Aorta (tissue), 5 donors: Measurements from ENCODE around the gene UCN3. TPM values are rescaled to one million over a fixed set of nuclear protein-coding genes. Genes with fewer than 3 reads are reported as not detected.

Experiments used
- ATAC-seq: fragments of 200-7000 bp; cut with Tn5 transposase; one replicate; pipeline ENCODE4 v1.9.1; 2022; ENCODE audit warnings: moderate library complexity; ENCODE audit not compliant: low FRiP score
- DNase-seq, 2 donors: peaks; one replicate each; pipeline ENCODE4 v3.0.0-alpha.2; 2020
- H3K27ac ChIP-seq, 2 donors: one replicate each; pipeline ENCODE4 v1.5.1; 2013; ENCODE audit warnings: low read length in 2 of 2, mild to moderate bottlenecking in 2 of 2, moderate library complexity in 2 of 2, control low read depth in 1 of 2, inconsistent platforms in 1 of 2, low read depth in 1 of 2
- H3K27me3 ChIP-seq, 2 donors: one replicate each; pipeline ENCODE4 v1.6.1; 2013; ENCODE audit warnings: control low read depth in 1 of 2, low read length in 1 of 2, mild to moderate bottlenecking in 1 of 2, moderate library complexity in 1 of 2; ENCODE audit not compliant: insufficient read depth in 2 of 2, control insufficient read depth in 1 of 2
- H3K36me3 ChIP-seq, 2 donors: one replicate each; pipeline ENCODE4 v1.6.1; 2013; ENCODE audit warnings: control low read depth in 1 of 2, low read length in 1 of 2, mild to moderate bottlenecking in 1 of 2; ENCODE audit not compliant: insufficient read depth in 2 of 2, control insufficient read depth in 1 of 2
- H3K4me1 ChIP-seq, 2 donors: one replicate each; pipeline ENCODE4 v1.6.1; 2013; ENCODE audit warnings: low read length in 2 of 2, control low read depth in 1 of 2, mild to moderate bottlenecking in 1 of 2, moderate library complexity in 1 of 2; ENCODE audit not compliant: insufficient read depth in 2 of 2, control insufficient read depth in 1 of 2
- H3K4me3 ChIP-seq, 2 donors: one replicate each; pipeline ENCODE4 v1.5.1; 2013; ENCODE audit warnings: low read length in 2 of 2, control low read depth in 1 of 2, mild to moderate bottlenecking in 1 of 2
- H3K9me3 ChIP-seq: one replicate; pipeline ENCODE4 v1.6.1; 2013; ENCODE audit warnings: mild to moderate bottlenecking, low read length; ENCODE audit not compliant: control insufficient read depth
- WGBS, 2 donors: extraction: QIAGEN DNeasy Blood & Tissue Kit; methylation state at CpG; one replicate each; pipeline ENCODE4 v1.1.7; 2013; 5-methylcytosine and 5-hydroxymethylcytosine counted together
- intact Hi-C, 2 donors: fragments of 100-400 bp; cut with DNase I; formaldehyde crosslinking; loops; one replicate each; pipeline versions ENCODE4 v1.14.2 to v1.15.0; 2022
- long read RNA-seq, 2 donors: library from polyadenylated mRNA; unstranded; transcript quantifications; one replicate each; pipeline ENCODE4 v2.0.0, GENCODE V29; 2020 to 2021
- polyA plus RNA-seq, 2 donors: library from polyadenylated mRNA; stranded (reverse); fragments of 200-250 nt; gene quantifications; one replicate each; pipeline ENCODE4 v1.2.3, GENCODE V29; 2013
- total RNA-seq, 2 donors: library from RNA; stranded (reverse); fragmentation: NEBNext Ultra II Directional; extraction: Animal tissue kit (Norgen Biotek cat#: 25700); gene quantifications; one replicate each; pipeline ENCODE4 v1.2.1, GENCODE V29; 2021
- donor health status: healthy with polysubstance abuse.
- donor health status: Bipolar disorder and iron deficiency.
- donor health status: DM: no; HTN: no; CAD: no.
- donor health status: DM: no; HTN: no; CAD: no.
- donor health status: DM: yes; HTN: yes; CAD: no.

Gene UCN3, protein sequence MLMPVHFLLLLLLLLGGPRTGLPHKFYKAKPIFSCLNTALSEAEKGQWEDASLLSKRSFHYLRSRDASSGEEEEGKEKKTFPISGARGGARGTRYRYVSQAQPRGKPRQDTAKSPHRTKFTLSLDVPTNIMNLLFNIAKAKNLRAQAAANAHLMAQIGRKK
- total RNA-seq: not detected
- under 1 TPM in 1 of 2 donors, not detected in 1; 0.75 TPM for polyA plus RNA-seq
- long read RNA-seq, donor 1: 0 reads
- long read RNA-seq, donor 2: 0 reads

DNA sequence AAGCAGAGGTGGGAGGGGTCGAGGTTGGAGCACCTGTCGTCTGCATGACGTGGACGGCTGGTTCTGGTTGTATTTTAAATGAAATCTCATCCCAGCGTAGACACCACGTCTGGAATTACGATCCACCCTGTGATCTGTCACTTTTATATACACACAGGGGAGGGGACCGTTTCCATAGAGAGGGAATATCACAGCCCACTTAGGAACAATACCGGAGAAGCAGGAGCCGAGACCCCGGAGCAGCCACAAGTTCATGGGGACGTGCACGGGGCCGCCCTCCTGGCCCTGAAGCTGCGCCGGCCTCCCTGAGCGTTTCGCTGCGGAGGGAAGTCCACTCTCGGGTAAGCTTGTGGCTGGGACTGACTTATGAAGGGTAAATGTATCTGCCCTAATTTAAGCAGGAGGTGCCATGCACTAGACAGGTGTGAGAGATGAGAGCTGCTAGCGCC lies at the start of gene UCN3:
UCN3 (plus strand) TSS at position 77 of the 449 bp plus-strand sequence. CDS start 8,755 bp downstream, outside the sequence.
- DNase-seq (no peak), ATAC-seq (no peak)
- H3K27me3 ChIP-seq: no peaks in the 10 kb centered on the region
- H3K4me1 ChIP-seq: no peaks in the 10 kb centered on the region
- no peak within 1 kb of the TSS for H3K4me3 ChIP-seq
- no peaks in the 10 kb centered on the region for H3K9me3 ChIP-seq
- no peak within 1 kb of the TSS for H3K27ac ChIP-seq
- 65 to 69% methylated on average over 21 of the region's 21 CpGs for WGBS, 2 donors
- H3K36me3 ChIP-seq: no peaks in the 10 kb centered on the region
- intact Hi-C loops: no loop called here

DNA sequence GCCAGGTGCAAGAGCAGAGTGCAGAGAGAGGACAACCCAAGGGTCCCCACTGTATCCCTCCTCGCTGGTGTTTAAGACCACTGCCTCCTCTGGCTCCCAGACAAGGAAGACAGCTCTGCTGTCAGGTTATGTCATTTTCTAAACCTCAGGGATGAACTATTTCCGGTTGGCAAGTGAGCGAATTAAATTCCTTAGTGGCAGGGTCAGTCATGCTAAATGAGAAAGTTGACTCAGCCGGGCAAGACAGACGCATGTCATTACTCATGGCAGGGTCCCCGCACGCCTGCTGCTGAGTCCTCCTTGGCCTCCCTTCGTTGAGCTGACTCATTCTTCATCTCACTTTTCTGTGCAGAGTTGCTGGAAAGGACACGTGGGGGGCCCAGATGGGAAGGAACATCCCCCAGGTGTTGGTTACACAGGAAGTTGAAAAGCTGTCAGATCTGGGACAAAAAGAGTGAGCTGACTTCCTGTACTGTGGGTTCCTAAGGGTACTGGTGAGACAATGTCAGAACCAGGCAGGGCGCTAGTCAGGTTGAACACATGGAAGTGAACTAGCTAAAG lies 47.1 kb upstream of the UCN3 start:
- Histone ChIP-seq H3K4me1 (no peaks in the 10 kb centered on the region), H3K9me3 (no peaks in the 10 kb centered on the region), H3K36me3 (no peaks in the 10 kb centered on the region), H3K4me3 (no peak overlapping the region), H3K27me3 (no peaks in the 10 kb centered on the region), H3K27ac (no peak overlapping the region)
- WGBS, 2 donors: 45 to 48% methylated on average over 10 of the region's 10 CpGs
- intact Hi-C loops: no loop called here
- ATAC-seq (no peak), DNase-seq (no peak)

DNA sequence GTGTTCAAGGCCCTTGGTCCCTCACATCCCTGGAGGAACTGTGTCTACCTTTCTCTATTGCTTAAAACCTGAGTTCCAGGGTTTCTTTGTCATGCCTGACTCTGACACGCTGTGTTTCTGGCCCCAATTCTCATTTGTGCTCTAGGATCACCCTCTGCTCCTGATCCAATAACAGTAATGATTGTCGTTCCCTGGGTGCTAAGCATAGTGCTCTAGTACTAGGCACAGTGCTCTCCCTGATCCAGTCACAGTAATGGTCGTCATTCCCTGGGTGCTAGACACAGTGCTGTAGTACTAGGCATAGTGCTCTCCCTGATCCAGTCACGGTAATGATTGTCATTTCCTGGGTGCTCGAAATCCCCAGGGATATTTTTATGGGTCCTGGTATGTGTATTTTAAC lies 46.6 kb upstream of the UCN3 start:
- Histone ChIP-seq H3K36me3 (no peaks in the 10 kb centered on the region), H3K4me3 (no peak overlapping the region), H3K27ac (no peak overlapping the region), H3K4me1 (no peaks in the 10 kb centered on the region), H3K27me3 (no peaks in the 10 kb centered on the region), H3K9me3 (no peaks in the 10 kb centered on the region)
- ATAC-seq (no peak), DNase-seq (no peak)
- 83 to 87% methylated on average over 5 of the region's 5 CpGs for WGBS, 2 donors
- intact Hi-C loops: no loop called here

DNA sequence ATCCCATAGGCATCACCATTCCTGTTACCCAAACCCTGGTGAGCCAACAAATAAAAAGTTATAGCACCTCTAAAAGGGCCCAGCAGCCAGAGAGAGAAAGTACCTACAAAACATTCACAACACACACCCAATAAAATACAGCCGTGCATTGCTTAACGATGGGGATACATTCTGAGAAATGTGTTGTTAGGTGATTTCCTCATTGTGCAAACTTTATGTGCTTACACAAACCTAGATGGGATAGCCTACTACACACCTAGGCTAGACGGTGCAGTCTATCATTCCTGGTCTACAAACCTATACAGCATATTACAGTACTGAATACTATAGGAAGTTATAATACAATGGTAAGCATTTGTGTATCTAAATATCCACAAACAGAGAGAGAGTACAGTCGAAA lies 44.9 kb upstream of the UCN3 start:
- H3K4me3 ChIP-seq: no peak overlapping the region
- ATAC-seq (no peak), DNase-seq (no peak)
- no peak overlapping the region for H3K27ac ChIP-seq
- WGBS, 2 donors: 77 to 92% methylated on average over 4 of the region's 4 CpGs
- intact Hi-C loops: no loop called here
- H3K9me3 ChIP-seq: no peaks in the 10 kb centered on the region
- H3K27me3 ChIP-seq: no peaks in the 10 kb centered on the region
- H3K4me1 ChIP-seq: no peaks in the 10 kb centered on the region
- no peaks in the 10 kb centered on the region for H3K36me3 ChIP-seq

DNA sequence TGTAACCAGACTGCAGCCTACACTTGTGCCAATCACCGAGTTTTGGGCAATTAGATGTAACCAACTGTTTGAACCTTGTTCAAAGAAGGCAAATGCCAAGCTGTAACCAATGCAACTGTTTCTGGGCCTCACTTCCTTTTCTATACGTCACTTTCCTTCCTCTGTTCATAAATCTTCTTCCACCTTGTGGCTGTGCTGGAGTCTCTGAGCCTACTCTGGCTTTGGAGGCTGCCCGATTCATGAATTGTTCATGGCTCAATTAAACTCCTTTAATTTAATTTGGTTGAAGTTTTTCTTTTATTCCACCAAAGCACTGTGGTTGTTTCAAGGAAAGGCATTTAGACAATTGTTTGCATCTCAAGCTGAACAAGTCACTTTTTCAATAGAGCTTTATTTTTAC lies 43.5 kb upstream of the UCN3 start:
- Histone ChIP-seq H3K4me1 (no peaks in the 10 kb centered on the region), H3K27me3 (no peaks in the 10 kb centered on the region), H3K4me3 (no peak overlapping the region), H3K36me3 (no peaks in the 10 kb centered on the region), H3K9me3 (peaks cover 2% of the 10 kb centered on the region), H3K27ac (no peak overlapping the region)
- intact Hi-C loops: no loop called here
- DNase-seq (no peak), ATAC-seq (no peak)
- 72 to 74% methylated on average over 3 of the region's 3 CpGs for WGBS, 2 donors

DNA sequence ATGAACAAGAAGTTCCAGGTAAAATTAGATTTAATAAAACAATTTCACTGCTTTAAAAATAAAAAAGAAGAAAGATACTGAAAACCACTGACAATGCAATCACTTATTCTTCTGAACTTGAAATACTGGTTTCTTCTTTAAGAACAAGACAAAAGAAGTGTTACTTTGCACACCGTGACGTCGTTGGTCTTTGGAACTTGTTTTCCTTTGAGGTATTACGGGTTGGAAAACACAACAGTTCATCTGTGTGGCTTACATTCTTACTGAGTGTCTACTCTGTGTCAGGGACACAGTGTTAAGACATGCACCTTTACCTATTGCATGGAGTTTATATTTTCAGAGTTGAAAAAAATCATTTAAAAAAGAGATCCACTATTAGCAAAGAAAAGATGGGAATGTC lies 41.3 kb upstream of the UCN3 start:
- 55 to 65% methylated on average over 4 of the region's 4 CpGs for WGBS, 2 donors
- DNase-seq: no peak
- H3K9me3 ChIP-seq: peaks cover 2% of the 10 kb centered on the region
- no peaks in the 10 kb centered on the region for H3K36me3 ChIP-seq
- no peaks in the 10 kb centered on the region for H3K4me1 ChIP-seq
- intact Hi-C loops: no loop called here
- no peak for ATAC-seq
- no peaks in the 10 kb centered on the region for H3K27me3 ChIP-seq
- H3K4me3 ChIP-seq: no peak overlapping the region
- H3K27ac ChIP-seq: no peak overlapping the region

DNA sequence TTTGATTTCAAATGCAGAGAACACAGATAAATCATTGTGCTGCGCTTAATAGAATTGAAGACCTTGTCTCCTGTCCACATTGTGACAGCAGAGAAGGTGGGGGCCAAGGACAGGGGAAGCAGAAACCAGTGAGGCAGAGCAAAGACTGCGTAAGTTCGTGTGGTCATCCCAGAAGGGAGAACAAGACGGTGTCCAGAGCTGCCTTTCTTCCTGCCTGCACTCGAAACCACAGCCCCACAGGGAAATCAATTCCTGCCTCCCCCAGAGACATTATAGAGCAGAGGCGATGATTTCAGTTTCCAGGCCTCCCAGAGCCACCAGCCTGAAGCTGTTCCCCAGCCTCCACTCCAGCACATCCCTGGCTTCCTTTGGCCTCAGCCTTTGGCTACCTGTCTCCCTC lies 39.7 kb upstream of the UCN3 start:
- Histone ChIP-seq H3K4me3 (no peak overlapping the region), H3K27ac (no peak overlapping the region), H3K36me3 (no peaks in the 10 kb centered on the region), H3K27me3 (no peaks in the 10 kb centered on the region), H3K4me1 (no peaks in the 10 kb centered on the region), H3K9me3 (peaks cover 2% of the 10 kb centered on the region)
- ATAC-seq: no peak
- 57 to 68% methylated on average over 6 of the region's 6 CpGs for WGBS, 2 donors
- DNase-seq: no peak
- intact Hi-C loops: no loop called here

DNA sequence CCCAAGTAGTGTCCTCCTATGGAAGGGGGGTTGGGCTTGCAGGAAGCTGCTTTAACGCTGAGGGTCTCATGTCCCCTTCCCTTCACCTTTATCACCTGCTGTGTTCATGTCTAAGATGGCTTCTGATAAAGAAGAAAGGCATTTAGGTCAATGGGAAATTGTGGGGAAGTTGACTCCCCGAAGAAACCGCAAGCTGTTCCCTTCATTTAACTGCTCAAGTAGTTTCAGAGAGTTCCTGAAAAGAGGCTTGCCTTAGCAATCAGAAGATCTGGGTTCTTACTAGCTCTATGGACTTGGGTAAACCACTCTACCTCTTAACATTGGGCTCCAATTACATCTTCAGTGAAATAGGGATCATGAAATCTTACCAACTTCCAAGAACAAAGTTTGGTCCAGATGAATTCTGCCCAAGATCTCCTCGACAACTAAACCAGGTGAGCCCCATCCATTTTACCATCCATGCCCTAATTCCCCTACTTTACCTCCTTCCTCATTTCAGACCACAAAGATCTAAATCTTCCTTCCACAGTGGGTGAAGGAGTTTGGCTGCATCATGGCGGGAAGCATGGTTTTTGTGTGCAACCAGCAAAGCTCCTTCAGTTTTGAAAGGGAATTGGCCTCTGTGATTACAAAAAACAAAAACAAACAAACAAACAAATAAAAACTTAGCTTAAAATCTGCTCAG lies 30.4 kb upstream of the UCN3 start:
- no peak overlapping the region for H3K27ac ChIP-seq
- H3K4me3 ChIP-seq: no peak overlapping the region
- H3K9me3 ChIP-seq: no peaks in the 10 kb centered on the region
- H3K36me3 ChIP-seq: no peaks in the 10 kb centered on the region
- H3K4me1 ChIP-seq: no peaks in the 10 kb centered on the region
- DNase-seq: no peak
- 71 to 89% methylated on average over 5 of the region's 5 CpGs for WGBS, 2 donors
- intact Hi-C loops: no loop called here
- no peaks in the 10 kb centered on the region for H3K27me3 ChIP-seq
- no peak for ATAC-seq

DNA sequence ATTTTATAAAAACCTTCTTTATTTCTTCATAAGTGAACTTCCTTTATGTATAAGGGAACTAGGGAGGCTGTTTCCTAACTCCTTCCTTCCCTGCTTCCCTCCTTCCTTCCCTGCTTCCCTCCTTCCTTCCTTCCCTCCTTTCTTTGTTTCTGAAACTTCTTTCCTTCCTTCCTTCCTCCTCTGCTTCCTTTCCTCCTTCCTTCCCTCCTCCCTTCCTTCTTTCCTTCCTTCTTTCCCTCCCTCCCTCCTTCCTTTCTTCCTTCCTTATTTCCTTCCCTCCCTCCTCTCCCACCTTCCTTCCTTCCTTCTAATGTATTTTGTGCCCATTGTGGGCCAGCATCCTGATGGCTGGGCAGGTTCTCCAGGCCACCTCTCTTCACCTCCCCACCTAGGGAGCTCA lies 26.8 kb upstream of the UCN3 start:
- intact Hi-C loops: no loop called here
- Histone ChIP-seq H3K4me3 (no peak overlapping the region), H3K27me3 (no peaks in the 10 kb centered on the region), H3K27ac (no peak overlapping the region), H3K4me1 (no peaks in the 10 kb centered on the region), H3K36me3 (no peaks in the 10 kb centered on the region), H3K9me3 (no peaks in the 10 kb centered on the region)
- no peak for DNase-seq
- ATAC-seq: no peak
